Endodermal cell (in vitro differentiated cells): ENCODE results near the gene TXLNB. TPM values are rescaled to one million over a fixed set of nuclear protein-coding genes. Genes with fewer than 3 reads are reported as not detected.

Experiments used
- DNase-seq: peaks from one replicate; pipeline ENCODE4 v3.0.0-alpha.2; 2017
- H3K27ac ChIP-seq: 2 replicates; pipeline ENCODE4 v1.5.1; 2013; ENCODE audit warnings: mild to moderate bottlenecking, low read depth, low read length, moderate library complexity
- H3K27me3 ChIP-seq: 2 replicates; pipeline ENCODE4 v1.6.1; 2013; ENCODE audit warnings: mild to moderate bottlenecking, low read length, moderate library complexity; ENCODE audit not compliant: insufficient read depth, control insufficient read depth, poor library complexity, severe bottlenecking
- H3K36me3 ChIP-seq: 2 replicates; pipeline ENCODE4 v1.7.0; 2013; ENCODE audit warnings: mild to moderate bottlenecking, low read length, moderate library complexity; ENCODE audit not compliant: control insufficient read depth, insufficient read depth
- H3K4me1 ChIP-seq: one replicate; pipeline ENCODE4 v1.7.0; 2013; ENCODE audit warnings: low read length; ENCODE audit not compliant: control insufficient read depth, insufficient read depth
- H3K4me3 ChIP-seq: 2 replicates; pipeline ENCODE4 v1.5.1; 2013; ENCODE audit warnings: mild to moderate bottlenecking, low read length, moderate library complexity
- H3K9ac ChIP-seq: 2 replicates; pipeline ENCODE4 v1.6.1; 2013; ENCODE audit warnings: mild to moderate bottlenecking, low read length, moderate library complexity; ENCODE audit not compliant: poor library complexity, severe bottlenecking; ENCODE audit errors: extremely low read depth
- H3K9me3 ChIP-seq: 2 replicates; pipeline ENCODE4 v1.6.1; 2013; ENCODE audit warnings: mild to moderate bottlenecking, low read length, moderate library complexity; ENCODE audit not compliant: control insufficient read depth
- H3K27ac Mint-ChIP-seq: 2 replicates; pipeline ENCODE4 v1.8.0; 2020; ENCODE audit warnings: mixed read lengths
- H3K27me3 Mint-ChIP-seq: 2 replicates; pipeline ENCODE4 v1.8.0; 2021; ENCODE audit warnings: mild to moderate bottlenecking, mixed read lengths; ENCODE audit not compliant: insufficient read depth
- H3K36me3 Mint-ChIP-seq: 2 replicates; pipeline ENCODE4 v1.8.0; 2020; ENCODE audit warnings: low read depth, mixed read lengths
- H3K4me1 Mint-ChIP-seq: 2 replicates; pipeline ENCODE4 v1.8.0; 2020; ENCODE audit warnings: mixed read lengths
- H3K4me3 Mint-ChIP-seq: 2 replicates; pipeline ENCODE4 v1.8.0; 2020; ENCODE audit warnings: mild to moderate bottlenecking, moderate library complexity, mixed read lengths
- H3K9me3 Mint-ChIP-seq: 2 replicates; pipeline ENCODE4 v1.8.0; 2020; ENCODE audit warnings: mild to moderate bottlenecking, mixed read lengths
- WGBS, 2 experiments: methylation state at CpG; one replicate each; pipeline versions ENCODE4 v1.1.5 to v1.1.7; 2013; ENCODE audit warnings: missing lambda C conversion rate in 2 of 2, mixed read lengths in 1 of 2; ENCODE audit not compliant: insufficient coverage in 1 of 2, insufficient read length in 1 of 2; 5-methylcytosine and 5-hydroxymethylcytosine counted together
- total RNA-seq, 2 donors: library from RNA; stranded (reverse); fragmentation: NEBNext Ultra II Directional in 1 of 2; extraction: Animal tissue kit (Norgen Biotek cat#: 25700) in 1 of 2; gene quantifications; 2 replicates in 1 of 2; 3 replicates in 1 of 2; pipeline ENCODE4 v1.2.1, GENCODE V29; 2021
- TF ChIP-seq, protein P1 (sequence below): fragments of 200-600 bp; sonication (generic); conservative IDR thresholded peaks from 2 replicates; pipeline ENCODE4 v1.5.0; 2021; ENCODE audit warnings: antibody characterized with exemption, mild to moderate bottlenecking

The TXLNB gene
- total RNA-seq, 2 donors from 2014 or later, result not detected

- H3K4me1 ChIP-seq, result no peaks in the 10 kb centered on the region
- H3K9me3 ChIP-seq, result no peaks in the 10 kb centered on the region
- 92 to 95% methylated on average over 4 to 5 of the region's 5 CpGs for WGBS, 2 experiments
- H3K27me3 ChIP-seq, result no peaks in the 10 kb centered on the region
- Mint-ChIP-seq H3K9me3 (peaks cover 7% of the 10 kb centered on the region), H3K4me1 (peaks cover 4% of the 10 kb centered on the region), H3K27me3 (no peaks in the 10 kb centered on the region), H3K27ac (no peak overlapping the region), H3K4me3 (no peak overlapping the region), H3K36me3 (no peaks in the 10 kb centered on the region)
- no peak overlapping the region for H3K27ac ChIP-seq
- TF ChIP-seq, protein P1, sequence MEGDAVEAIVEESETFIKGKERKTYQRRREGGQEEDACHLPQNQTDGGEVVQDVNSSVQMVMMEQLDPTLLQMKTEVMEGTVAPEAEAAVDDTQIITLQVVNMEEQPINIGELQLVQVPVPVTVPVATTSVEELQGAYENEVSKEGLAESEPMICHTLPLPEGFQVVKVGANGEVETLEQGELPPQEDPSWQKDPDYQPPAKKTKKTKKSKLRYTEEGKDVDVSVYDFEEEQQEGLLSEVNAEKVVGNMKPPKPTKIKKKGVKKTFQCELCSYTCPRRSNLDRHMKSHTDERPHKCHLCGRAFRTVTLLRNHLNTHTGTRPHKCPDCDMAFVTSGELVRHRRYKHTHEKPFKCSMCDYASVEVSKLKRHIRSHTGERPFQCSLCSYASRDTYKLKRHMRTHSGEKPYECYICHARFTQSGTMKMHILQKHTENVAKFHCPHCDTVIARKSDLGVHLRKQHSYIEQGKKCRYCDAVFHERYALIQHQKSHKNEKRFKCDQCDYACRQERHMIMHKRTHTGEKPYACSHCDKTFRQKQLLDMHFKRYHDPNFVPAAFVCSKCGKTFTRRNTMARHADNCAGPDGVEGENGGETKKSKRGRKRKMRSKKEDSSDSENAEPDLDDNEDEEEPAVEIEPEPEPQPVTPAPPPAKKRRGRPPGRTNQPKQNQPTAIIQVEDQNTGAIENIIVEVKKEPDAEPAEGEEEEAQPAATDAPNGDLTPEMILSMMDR, result no peak
- H3K36me3 ChIP-seq, result no peaks in the 10 kb centered on the region
- H3K9ac ChIP-seq, result no peak overlapping the region
- no peak overlapping the region for H3K4me3 ChIP-seq
- DNase-seq, result no peak
Observed at GRCh38 chr6:139330306-139330705, 38.5 kb upstream of the TXLNB start.

DNA sequence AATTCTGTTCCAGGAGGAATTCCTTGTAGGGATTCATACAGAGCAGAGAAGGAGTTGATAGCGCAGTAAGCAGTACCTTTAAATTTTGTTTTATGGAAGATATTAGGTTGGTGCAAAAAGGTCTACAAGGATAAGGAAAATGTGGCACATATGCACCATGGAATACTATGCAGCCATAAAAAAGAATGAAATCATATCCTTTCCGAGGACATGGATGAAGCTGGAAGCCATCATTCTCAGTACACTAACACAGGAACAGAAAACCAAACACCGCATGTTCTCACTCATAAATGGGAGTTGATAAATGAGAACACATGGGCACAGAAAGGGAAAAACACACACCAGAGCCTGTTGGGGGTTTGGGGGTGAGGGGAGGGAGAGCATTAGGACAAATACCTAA, 37.4 kb upstream of the TXLNB start:
- Mint-ChIP-seq H3K27me3 (no peaks in the 10 kb centered on the region), H3K9me3 (peaks cover 7% of the 10 kb centered on the region), H3K4me3 (no peak overlapping the region), H3K27ac (no peak overlapping the region), H3K4me1 (peaks cover 4% of the 10 kb centered on the region), H3K36me3 (no peaks in the 10 kb centered on the region)
- no peak overlapping the region for H3K4me3 ChIP-seq
- H3K36me3 ChIP-seq, result no peaks in the 10 kb centered on the region
- no peak overlapping the region for H3K9ac ChIP-seq
- H3K27ac ChIP-seq, result no peak overlapping the region
- no peak for DNase-seq
- WGBS, 2 experiments, result 90% methylated on average over 2 to 3 of the region's 3 CpGs
- H3K9me3 ChIP-seq, result no peaks in the 10 kb centered on the region
- H3K27me3 ChIP-seq, result no peaks in the 10 kb centered on the region
- no peaks in the 10 kb centered on the region for H3K4me1 ChIP-seq
- TF ChIP-seq, protein P1, result no peak

DNA sequence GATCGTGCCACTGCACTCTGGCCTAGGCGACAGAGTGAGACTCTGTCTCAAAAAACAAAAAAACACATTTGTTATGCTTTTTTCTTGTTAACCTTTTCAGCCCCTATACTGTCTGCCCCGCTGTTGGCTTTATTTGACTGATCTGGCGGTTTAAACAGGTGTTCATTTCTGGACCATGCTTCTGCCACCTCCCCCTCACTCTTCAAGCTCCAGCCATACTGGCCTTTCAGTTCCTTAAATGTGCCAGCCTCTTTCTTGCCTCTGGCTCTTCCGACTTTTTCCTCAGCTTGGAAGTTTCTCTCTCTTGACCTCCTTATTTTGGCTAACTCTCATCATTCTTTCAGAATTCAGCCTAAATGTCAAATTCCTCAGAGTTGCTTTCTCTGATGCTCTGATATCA, 35.2 kb upstream of the TXLNB start:
- 95 to 98% methylated on average over 3 to 5 of the region's 5 CpGs for WGBS, 2 experiments
- Mint-ChIP-seq H3K4me1 (peaks cover 9% of the 10 kb centered on the region), H3K36me3 (no peaks in the 10 kb centered on the region), H3K27me3 (no peaks in the 10 kb centered on the region), H3K4me3 (no peak overlapping the region), H3K27ac (no peak overlapping the region), H3K9me3 (peaks cover 7% of the 10 kb centered on the region)
- Histone ChIP-seq H3K27ac (no peak overlapping the region), H3K9ac (no peak overlapping the region), H3K27me3 (no peaks in the 10 kb centered on the region), H3K4me1 (no peaks in the 10 kb centered on the region), H3K4me3 (no peak overlapping the region), H3K9me3 (no peaks in the 10 kb centered on the region), H3K36me3 (no peaks in the 10 kb centered on the region)
- no peak for DNase-seq
- TF ChIP-seq, protein P1, result no peak
